H1 (cell line): ENCODE results near the gene SLC35F3. TPM values are rescaled to one million over a fixed set of nuclear protein-coding genes. Genes with fewer than 3 reads are reported as not detected.

ENCODE experiments used
- CTCF ChIA-PET: fragments of 300-600 bp; sonication (Branson Sonifier 250); formaldehyde crosslinking; loops from one replicate; lab custom pipeline; 2021; ENCODE audit not compliant: partially characterized antibody; lab: Charles Lee
- POLR2A ChIA-PET: fragments of 300-600 bp; sonication (Branson Sonifier 250); formaldehyde crosslinking; loops from one replicate; lab custom pipeline; 2021; ENCODE audit warnings: inconsistent platforms; ENCODE audit not compliant: partially characterized antibody; lab: Charles Lee
- DNase-seq, 2 experiments: peaks; one replicate each; pipeline versions ENCODE4 v3.0.0 to v3.0.0-alpha.2; 2010 to 2022; ENCODE audit warnings: low spot score in 2 of 2, low read depth in 1 of 2, mixed read lengths in 1 of 2
- FAIRE-seq: peaks from 2 replicates; lab custom pipeline; 2011; peaks lifted over from hg19 to GRCh38; lab: Jason Lieb, UNC
- H2AFZ ChIP-seq: 2 replicates; pipeline ENCODE4 v1.8.1; 2012; ENCODE audit warnings: low read length, inconsistent platforms
- H2AK5ac ChIP-seq: 2 replicates; pipeline ENCODE4 v1.6.1; 2013; ENCODE audit warnings: low read depth, low read length
- H2BK120ac ChIP-seq: replicated peaks from 2 replicates; pipeline ENCODE3; 2013; ENCODE audit warnings: low read depth, low read length, inconsistent platforms
- H2BK12ac ChIP-seq: 2 replicates; pipeline ENCODE4 v1.6.1; 2013; ENCODE audit warnings: low read depth, low read length
- H2BK15ac ChIP-seq: 2 replicates; pipeline ENCODE4 v1.6.1; 2013; ENCODE audit warnings: low read length
- H2BK20ac ChIP-seq: 2 replicates; pipeline ENCODE4 v1.6.1; 2013; ENCODE audit warnings: low read length
- H2BK5ac ChIP-seq: 2 replicates; pipeline ENCODE4 v1.6.1; 2013; ENCODE audit warnings: low read depth, low read length
- H3K14ac ChIP-seq: 2 replicates; pipeline ENCODE4 v1.6.1; 2013; ENCODE audit warnings: inconsistent platforms; ENCODE audit not compliant: insufficient read length
- H3K18ac ChIP-seq: 2 replicates; pipeline ENCODE4 v1.6.1; 2013; ENCODE audit warnings: low read length; ENCODE audit errors: extremely low read depth
- H3K23ac ChIP-seq: 2 replicates; pipeline ENCODE4 v1.6.1; 2013; ENCODE audit warnings: inconsistent platforms; ENCODE audit not compliant: insufficient read length
- H3K23me2 ChIP-seq: 2 replicates; pipeline ENCODE4 v1.6.1; 2013; ENCODE audit warnings: low read depth, low read length
- H3K27ac ChIP-seq: 2 replicates; pipeline ENCODE4 v1.6.1; 2011; ENCODE audit warnings: low read depth, low read length, inconsistent platforms
- H3K27me3 ChIP-seq, 4 experiments: replicated peaks in 1 of 4; 1 replicate in 1 of 4; 2 replicates in 3 of 4; pipeline versions ENCODE4 v1.6.1 to v1.8.1; 2011 to 2013; ENCODE audit warnings: low read length in 3 of 4, mild to moderate bottlenecking in 3 of 4, inconsistent platforms in 2 of 4, mixed read lengths in 2 of 4, moderate library complexity in 1 of 4; ENCODE audit not compliant: control insufficient read depth in 3 of 4, insufficient read depth in 3 of 4; ENCODE audit errors: extremely low read depth in 1 of 4
- H3K36me3 ChIP-seq, 4 experiments: 2 replicates each; pipeline versions ENCODE4 v1.6.1 to v1.8.1; 2011 to 2013; ENCODE audit warnings: mild to moderate bottlenecking in 4 of 4, low read length in 3 of 4, moderate library complexity in 2 of 4, control low read depth in 1 of 4, inconsistent platforms in 1 of 4; ENCODE audit not compliant: insufficient read depth in 4 of 4, control insufficient read depth in 2 of 4
- H3K4ac ChIP-seq: replicated peaks from 2 replicates; pipeline ENCODE3; 2013; ENCODE audit warnings: low read length, low read depth, mixed read lengths, inconsistent platforms; ENCODE audit not compliant: insufficient read length
- H3K4me1 ChIP-seq, 4 experiments: replicated peaks in 1 of 4; 1 replicate in 1 of 4; 2 replicates in 3 of 4; pipeline versions ENCODE4 v1.6.1 to v1.8.1; 2011 to 2013; ENCODE audit warnings: low read length in 3 of 4, inconsistent platforms in 2 of 4, mixed read lengths in 1 of 4; ENCODE audit not compliant: insufficient read depth in 4 of 4, control insufficient read depth in 3 of 4
- H3K4me2 ChIP-seq, 2 experiments: 2 replicates each; pipeline versions ENCODE4 v1.6.1 to v1.8.1; 2011 to 2013; ENCODE audit warnings: low read depth in 2 of 2, low read length in 2 of 2, control low read depth in 1 of 2, inconsistent platforms in 1 of 2, mild to moderate bottlenecking in 1 of 2; ENCODE audit not compliant: insufficient read depth in 1 of 2
- H3K4me3 ChIP-seq, 4 experiments: fragments of 200-600, 300-600 bp in 1 of 4; sonication (generic), shearing (Covaris generic), sonication (Bioruptor Twin) in 1 of 4; 2 replicates each; pipeline versions ENCODE4 v1.5.1 to v1.8.1; 2011 to 2016; ENCODE audit warnings: low read length in 4 of 4, low read depth in 3 of 4, control low read depth in 2 of 4, inconsistent platforms in 2 of 4, mild to moderate bottlenecking in 2 of 4, mixed read lengths in 1 of 4, moderate library complexity in 1 of 4; ENCODE audit not compliant: insufficient read depth in 2 of 4; ENCODE audit errors: extremely low read depth in 1 of 4
- H3K56ac ChIP-seq: replicated peaks from 2 replicates; pipeline ENCODE3; 2013; ENCODE audit warnings: low read depth, mild to moderate bottlenecking, mixed read lengths, low read length, inconsistent platforms; ENCODE audit not compliant: insufficient read length
- H3K79me1 ChIP-seq: 2 replicates; pipeline ENCODE4 v1.6.1; 2013; ENCODE audit warnings: low read depth, low read length, control low read depth
- H3K79me2 ChIP-seq, 2 experiments: 2 replicates each; pipeline versions ENCODE4 v1.6.1 to v1.8.1; 2012 to 2013; ENCODE audit warnings: low read length in 2 of 2, mild to moderate bottlenecking in 2 of 2, inconsistent platforms in 1 of 2; ENCODE audit not compliant: insufficient read depth in 2 of 2, control insufficient read depth in 1 of 2
- H3K9ac ChIP-seq, 4 experiments: replicated peaks in 1 of 4; 1 replicate in 1 of 4; 2 replicates in 3 of 4; pipeline versions ENCODE4 v1.6.1 to v1.8.1; 2011 to 2013; ENCODE audit warnings: low read depth in 3 of 4, low read length in 3 of 4, control low read depth in 2 of 4, mild to moderate bottlenecking in 2 of 4, moderate library complexity in 2 of 4, inconsistent platforms in 1 of 4; ENCODE audit errors: extremely low read depth in 1 of 4
- H3K9me3 ChIP-seq, 2 experiments: 2 replicates each; pipeline versions ENCODE4 v1.6.1 to v1.8.1; 2012 to 2013; ENCODE audit warnings: mild to moderate bottlenecking in 2 of 2, moderate library complexity in 2 of 2, control low read depth in 1 of 2, inconsistent platforms in 1 of 2, low read depth in 1 of 2, low read length in 1 of 2, mixed read lengths in 1 of 2; ENCODE audit not compliant: insufficient read depth in 2 of 2
- H4K20me1 ChIP-seq, 2 experiments: replicated peaks in 1 of 2; 2 replicates each; pipeline versions ENCODE3 to v1.8.1; 2011 to 2013; ENCODE audit warnings: inconsistent platforms in 2 of 2, low read length in 2 of 2, mild to moderate bottlenecking in 1 of 2; ENCODE audit not compliant: insufficient read depth in 2 of 2, control insufficient read depth in 1 of 2
- H4K5ac ChIP-seq: 2 replicates; pipeline ENCODE4 v1.6.1; 2013; ENCODE audit warnings: low read length, low read depth, mixed read lengths, inconsistent platforms; ENCODE audit not compliant: insufficient read length
- H4K8ac ChIP-seq: 2 replicates; pipeline ENCODE4 v1.8.0; 2013; ENCODE audit warnings: mild to moderate bottlenecking, moderate library complexity, low read length, inconsistent platforms; ENCODE audit not compliant: insufficient read depth; ENCODE audit errors: extremely low read depth
- H4K91ac ChIP-seq: replicated peaks from 2 replicates; pipeline ENCODE3; 2013; ENCODE audit warnings: low read length, mixed read lengths, inconsistent platforms; ENCODE audit not compliant: insufficient read length
- BRCA1 ChIP-seq: IDR thresholded peaks from 2 replicates; pipeline ENCODE4 v1.6.1; 2012; ENCODE audit warnings: low read depth, low read length, improper control_type of control experiment
- CBX8 ChIP-seq: fragments of 300-800, 300-1000 bp; sonication (generic); IDR thresholded peaks from 2 replicates; pipeline ENCODE4 v1.7.1; 2016; ENCODE audit warnings: low read depth, low read length, borderline replicate concordance
- CHD1 ChIP-seq: IDR thresholded peaks from 2 replicates; pipeline ENCODE4 v1.6.1; 2012; ENCODE audit warnings: low read depth, low read length, improper control_type of control experiment
- CREB1 ChIP-seq: IDR thresholded peaks from 2 replicates; pipeline ENCODE4 v1.6.1; 2012; ENCODE audit warnings: inconsistent platforms
- EP300 ChIP-seq, 2 experiments: IDR thresholded peaks; 1 replicate in 1 of 2; 2 replicates in 1 of 2; pipeline ENCODE4 v1.6.1; 2011 to 2012; ENCODE audit warnings: low read depth in 2 of 2, low read length in 2 of 2, mild to moderate bottlenecking in 2 of 2, borderline replicate concordance in 1 of 2, inconsistent platforms in 1 of 2, moderate library complexity in 1 of 2
- EZH2 ChIP-seq: fragments of 200-600 bp; sonication (generic); IDR thresholded peaks from 2 replicates; pipeline ENCODE4 v1.7.1; 2012; ENCODE audit warnings: low read depth, mild to moderate bottlenecking, moderate library complexity, low read length, inconsistent platforms; ENCODE audit not compliant: severe bottlenecking
- KDM1A ChIP-seq: fragments of 200-600, 300-600 bp; sonication (generic); IDR thresholded peaks from 2 replicates; pipeline ENCODE4 v1.7.1; 2016; ENCODE audit warnings: mild to moderate bottlenecking, low read length, borderline replicate concordance
- MAFK ChIP-seq: IDR thresholded peaks from 2 replicates; pipeline ENCODE4 v1.6.1; 2012; ENCODE audit warnings: low read depth, mild to moderate bottlenecking, improper control_type of control experiment, low read length
- PHF8 ChIP-seq: fragments of 200-600 bp; sonication (generic); conservative IDR thresholded peaks from 2 replicates; pipeline ENCODE4 v1.7.1; 2012; ENCODE audit warnings: low read depth, mild to moderate bottlenecking, inconsistent platforms, low read length, moderate library complexity
- SP2 ChIP-seq: IDR thresholded peaks from 2 replicates; pipeline ENCODE4 v1.6.1; 2012; ENCODE audit warnings: mild to moderate bottlenecking, low read length, inconsistent platforms
- SRF ChIP-seq: IDR thresholded peaks from 2 replicates; pipeline ENCODE4 v1.6.1; 2011; ENCODE audit warnings: mild to moderate bottlenecking, low read depth, low read length, moderate library complexity
- WGBS, 2 experiments: shearing (Covaris generic) in 1 of 2; methylation state at CpG; one replicate each; pipeline versions ENCODE4 v1.1.6 to v1.1.7; 2013 to 2015; ENCODE audit warnings: low lambda C conversion rate in 2 of 2, mixed read lengths in 2 of 2, inconsistent platforms in 1 of 2, low coverage in 1 of 2, missing lambda C conversion rate in 1 of 2; ENCODE audit not compliant: insufficient replicate concordance in 2 of 2, insufficient coverage in 1 of 2, insufficient read length in 1 of 2; ENCODE audit errors: extremely low coverage in 1 of 2, missing lambda C conversion rate in 1 of 2; 5-methylcytosine and 5-hydroxymethylcytosine counted together
- polyA plus RNA-seq, 7 experiments: library from polyadenylated mRNA; depleted of rRNA in 3 of 7; stranded (reverse) in 5 of 7; unstranded in 2 of 7; fragments of >200 nt in 5 of 7; fragments of 200-250 nt in 2 of 7; gene quantifications; 1 replicate in 5 of 7; 2 replicates in 1 of 7; 4 replicates in 1 of 7; pipeline versions ENCODE4 v1.2.1 to v1.2.3, GENCODE V29; 2011 to 2013; ENCODE audit warnings: missing spikeins in 2 of 7, mixed read lengths in 2 of 7
- total RNA-seq: library from RNA; stranded (reverse); fragmentation: NEBNext Ultra II Directional; extraction: Animal tissue kit (Norgen Biotek cat#: 25700); gene quantifications from 2 replicates; pipeline ENCODE4 v1.2.1, GENCODE V29; 2021
- TF ChIP-seq, protein P1 (sequence below): IDR thresholded peaks from 2 replicates; pipeline ENCODE4 v1.6.1; 2011; ENCODE audit warnings: low read length, improper control_type of control experiment
- TF ChIP-seq, protein P2 (sequence below): IDR thresholded peaks from 2 replicates; pipeline ENCODE4 v1.6.1; 2012; ENCODE audit warnings: inconsistent platforms

The SLC35F3 gene
- total and polyA plus RNA-seq, 2 of the 8 experiments (the other 6 are each of a cell fraction or from before 2014, with no cell fraction given), result 0.78 to 1.2 TPM

DNA sequence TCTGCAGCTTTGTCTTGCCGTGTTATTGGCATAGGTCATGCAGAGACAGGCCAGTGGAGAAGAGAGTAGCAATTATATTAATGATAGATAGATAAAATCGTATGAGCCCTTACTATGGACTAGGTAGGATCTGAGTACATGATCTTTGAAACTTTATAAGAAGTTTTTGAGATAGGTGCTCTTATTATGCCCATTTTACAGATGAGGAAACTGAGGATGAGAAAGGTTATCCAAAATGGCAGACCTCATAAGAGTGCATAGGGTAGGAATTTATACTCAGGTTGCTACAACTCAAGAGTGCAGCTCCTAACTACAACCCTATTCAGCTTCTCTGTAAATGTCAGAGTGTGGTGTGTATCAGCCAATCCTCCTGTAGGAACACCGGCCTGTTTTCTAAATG lies 89.6 kb downstream of the SLC35F3 start:
- no peak overlapping the region for H4K5ac ChIP-seq
- no peak for FAIRE-seq
- H3K14ac ChIP-seq, result no peak overlapping the region
- no peaks in the 10 kb centered on the region for H3K79me1 ChIP-seq
- no peak overlapping the region for H2BK12ac ChIP-seq
- ChIA-PET CTCF (interaction anchor here (0.9 to 1.0 kb wide), 2 partner anchors 553 to 607 kb away, joined by 3 read pairs; no protein-coding TSS in a partner anchor), POLR2A (no interaction called here)
- H4K8ac ChIP-seq, result no peak overlapping the region
- no peaks in the 10 kb centered on the region for H4K20me1 ChIP-seq
- H2BK15ac ChIP-seq, result no peak overlapping the region
- H3K4me3 ChIP-seq, result no peak overlapping the region
- no peak overlapping the region for H3K9ac ChIP-seq
- H3K23ac ChIP-seq, result no peak overlapping the region
- no peaks in the 10 kb centered on the region; the same call in 1 of the 2 replicates for H3K23me2 ChIP-seq
- no peak overlapping the region for H4K91ac ChIP-seq
- H3K56ac ChIP-seq, result no peak overlapping the region
- no peak overlapping the region for H2BK5ac ChIP-seq
- no peak for DNase-seq
- no peak overlapping the region for H2AK5ac ChIP-seq
- H3K9me3 ChIP-seq, result no peaks in the 10 kb centered on the region
- no peak overlapping the region for H2AFZ ChIP-seq
- no peak overlapping the region for H3K27ac ChIP-seq
- no peak overlapping the region for H2BK120ac ChIP-seq
- peaks cover 0 to 3% (median 0%) of the 10 kb centered on the region in 4 experiments; a peak in 1 of 7 replicates for H3K4me1 ChIP-seq
- H3K36me3 ChIP-seq, result no peaks in the 10 kb centered on the region
- WGBS, 2 experiments, result 77% methylated on average over 3 of the region's 3 CpGs; no CpG with 5 or more reads in 1 of the 2 experiments
- H3K4me2 ChIP-seq, result no peak overlapping the region
- H3K4ac ChIP-seq, result no peak overlapping the region
- H2BK20ac ChIP-seq, result no peak overlapping the region
- H3K18ac ChIP-seq, result no peak overlapping the region
- no peaks in the 10 kb centered on the region for H3K79me2 ChIP-seq
- H3K27me3 ChIP-seq, result no peaks in the 10 kb centered on the region
- no peak for TF ChIP-seq CREB1
- TF ChIP-seq CHD1, result no peak
- TF ChIP-seq BRCA1, result no peak
- TF ChIP-seq EP300 (IDR thresholded peaks at IDR 0.05; ENCODE audit: borderline replicate concordance in 1 of 2, low read depth in 2 of 2, low read length in 2 of 2), result no peak
- no peak for TF ChIP-seq SRF
- no peak for TF ChIP-seq EZH2
- no peak for TF ChIP-seq PHF8
- TF ChIP-seq KDM1A, result no peak
- TF ChIP-seq, protein P1, sequence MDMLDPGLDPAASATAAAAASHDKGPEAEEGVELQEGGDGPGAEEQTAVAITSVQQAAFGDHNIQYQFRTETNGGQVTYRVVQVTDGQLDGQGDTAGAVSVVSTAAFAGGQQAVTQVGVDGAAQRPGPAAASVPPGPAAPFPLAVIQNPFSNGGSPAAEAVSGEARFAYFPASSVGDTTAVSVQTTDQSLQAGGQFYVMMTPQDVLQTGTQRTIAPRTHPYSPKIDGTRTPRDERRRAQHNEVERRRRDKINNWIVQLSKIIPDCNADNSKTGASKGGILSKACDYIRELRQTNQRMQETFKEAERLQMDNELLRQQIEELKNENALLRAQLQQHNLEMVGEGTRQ, result no peak
- TF ChIP-seq, protein P2, sequence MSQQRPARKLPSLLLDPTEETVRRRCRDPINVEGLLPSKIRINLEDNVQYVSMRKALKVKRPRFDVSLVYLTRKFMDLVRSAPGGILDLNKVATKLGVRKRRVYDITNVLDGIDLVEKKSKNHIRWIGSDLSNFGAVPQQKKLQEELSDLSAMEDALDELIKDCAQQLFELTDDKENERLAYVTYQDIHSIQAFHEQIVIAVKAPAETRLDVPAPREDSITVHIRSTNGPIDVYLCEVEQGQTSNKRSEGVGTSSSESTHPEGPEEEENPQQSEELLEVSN, result no peak
- no peak for TF ChIP-seq MAFK
- TF ChIP-seq SP2, result no peak
- no peak for TF ChIP-seq CBX8
